HUES6 (cell line): ENCODE measurements around the gene WWOX.

Source experiments
- H3K27ac ChIP-seq: 2 replicates; pipeline ENCODE4 v1.7.0; 2013; ENCODE audit warnings: low read depth, mild to moderate bottlenecking, low read length, inconsistent platforms
- H3K27me3 ChIP-seq: 2 replicates; pipeline ENCODE4 v1.6.1; 2013; ENCODE audit warnings: low read length; ENCODE audit not compliant: control insufficient read depth, insufficient read depth
- H3K36me3 ChIP-seq: 2 replicates; pipeline ENCODE4 v1.6.1; 2013; ENCODE audit warnings: low read length; ENCODE audit not compliant: control insufficient read depth, insufficient read depth
- H3K4me1 ChIP-seq: 2 replicates; pipeline ENCODE4 v1.6.1; 2013; ENCODE audit warnings: low read length; ENCODE audit not compliant: control insufficient read depth, insufficient read depth
- H3K4me3 ChIP-seq: 2 replicates; pipeline ENCODE4 v1.5.1; 2013; ENCODE audit warnings: low read depth, low read length
- H3K9ac ChIP-seq: one replicate; pipeline ENCODE4 v1.6.1; 2013; ENCODE audit warnings: mild to moderate bottlenecking, low read length
- H3K9me3 ChIP-seq: 2 replicates; pipeline ENCODE4 v1.6.1; 2013; ENCODE audit warnings: low read depth, low read length; ENCODE audit not compliant: control insufficient read depth, insufficient read depth

Gene WWOX

DNA sequence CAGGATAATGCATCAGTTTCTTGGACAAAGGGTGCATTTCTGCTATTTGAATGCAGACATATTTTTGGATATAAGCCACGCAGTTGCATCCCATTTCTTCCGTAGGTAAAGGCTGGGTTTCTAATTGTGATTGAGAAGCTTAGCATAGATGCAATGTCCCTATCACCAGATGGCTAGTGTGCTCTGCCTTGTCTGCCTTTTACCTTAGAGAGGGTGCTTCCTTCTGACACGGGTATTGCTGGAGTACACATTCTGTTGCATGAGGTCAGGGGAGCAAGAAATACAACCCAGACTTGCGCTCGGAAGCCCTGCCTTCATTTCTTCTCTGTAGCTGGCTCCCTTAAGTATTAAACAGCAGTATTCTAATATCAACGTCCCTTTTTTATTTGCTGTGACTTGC is 337.4 kb downstream of the WWOX start:
- H3K36me3 ChIP-seq: no peaks in the 10 kb centered on the region
- H3K9ac ChIP-seq: no peak overlapping the region
- no peak overlapping the region for H3K27ac ChIP-seq
- no peaks in the 10 kb centered on the region for H3K9me3 ChIP-seq
- no peaks in the 10 kb centered on the region for H3K4me1 ChIP-seq
- no peaks in the 10 kb centered on the region for H3K27me3 ChIP-seq
- no peak overlapping the region for H3K4me3 ChIP-seq

DNA sequence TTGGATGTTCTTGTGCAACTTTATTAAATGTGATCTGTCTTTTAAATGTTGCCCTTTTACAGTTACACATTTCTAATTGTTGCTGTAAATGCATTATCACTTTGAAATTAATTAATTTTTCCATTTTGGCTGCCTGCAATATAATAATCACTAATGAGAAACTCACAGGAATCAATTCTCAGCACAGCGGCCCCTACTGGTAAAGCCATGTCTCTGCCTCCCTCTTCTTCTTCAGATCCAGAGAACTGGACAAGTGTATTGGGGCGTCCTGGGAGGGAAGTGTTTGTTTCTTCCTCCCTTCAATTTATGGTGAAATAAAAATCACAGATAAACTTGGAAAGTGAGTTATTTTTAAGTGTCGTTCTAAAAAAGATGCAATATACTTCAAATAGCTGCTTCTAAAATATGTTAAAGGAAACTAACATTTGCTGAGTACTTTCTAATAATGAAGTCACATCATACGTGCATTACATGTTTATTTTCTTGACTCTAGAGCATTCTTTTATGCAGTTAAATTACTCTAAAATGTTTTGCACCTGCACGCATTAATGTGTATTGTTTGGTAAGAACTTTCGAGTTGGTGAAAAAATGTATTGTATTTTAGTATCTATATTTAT is 338.0 kb downstream of the WWOX start:
- no peak overlapping the region for H3K4me3 ChIP-seq
- H3K27me3 ChIP-seq: no peaks in the 10 kb centered on the region
- H3K36me3 ChIP-seq: no peaks in the 10 kb centered on the region
- H3K9ac ChIP-seq: no peak overlapping the region
- H3K27ac ChIP-seq: no peak overlapping the region
- no peaks in the 10 kb centered on the region for H3K4me1 ChIP-seq
- H3K9me3 ChIP-seq: no peaks in the 10 kb centered on the region

DNA sequence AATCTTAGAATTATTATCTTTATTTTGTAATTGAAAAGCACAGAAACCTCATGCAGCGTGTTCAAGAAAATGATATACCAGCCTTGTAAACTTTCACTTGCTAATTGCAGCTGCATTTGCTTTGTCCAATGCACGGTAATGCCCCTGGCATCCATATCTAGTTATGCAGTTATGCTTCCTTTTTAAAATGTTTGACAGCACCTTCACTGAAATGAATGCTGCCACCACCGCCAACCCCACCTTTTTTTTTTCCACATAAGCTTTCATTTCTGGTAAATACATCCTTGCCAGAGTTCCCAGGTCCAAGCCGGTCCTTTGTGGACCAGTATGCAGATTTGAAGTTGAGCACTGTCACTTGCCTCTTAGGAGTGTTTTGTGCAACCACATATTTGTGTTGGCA is 338.8 kb downstream of the WWOX start:
- no peaks in the 10 kb centered on the region for H3K36me3 ChIP-seq
- H3K27ac ChIP-seq: no peak overlapping the region
- H3K27me3 ChIP-seq: no peaks in the 10 kb centered on the region
- H3K4me1 ChIP-seq: peaks cover 2% of the 10 kb centered on the region; the same call in 1 of the 2 replicates
- H3K9me3 ChIP-seq: no peaks in the 10 kb centered on the region
- no peak overlapping the region for H3K9ac ChIP-seq
- H3K4me3 ChIP-seq: no peak overlapping the region

DNA sequence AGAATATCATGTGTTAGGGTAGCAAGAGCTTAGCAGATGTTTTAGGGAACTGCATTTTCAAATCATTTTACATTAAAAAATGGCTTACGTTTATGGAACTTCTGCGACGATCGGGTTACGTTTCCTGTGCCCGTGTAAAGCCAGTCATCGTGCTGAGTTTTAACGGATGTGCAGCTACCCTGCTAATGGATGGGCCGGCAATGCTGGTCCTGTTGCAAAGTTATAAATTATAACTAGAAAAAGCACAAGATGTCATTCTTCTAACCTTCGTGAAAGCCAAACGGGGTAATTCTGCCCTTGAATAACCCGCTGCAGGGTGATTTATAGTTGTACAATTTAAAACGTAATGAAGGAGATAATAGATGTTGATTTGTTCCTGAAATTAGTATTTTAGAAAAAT is 339.2 kb downstream of the WWOX start:
- Histone ChIP-seq H3K36me3 (no peaks in the 10 kb centered on the region), H3K9ac (no peak overlapping the region), H3K4me1 (peaks cover 6% of the 10 kb centered on the region; the same call in 1 of the 2 replicates), H3K9me3 (no peaks in the 10 kb centered on the region), H3K4me3 (no peak overlapping the region), H3K27me3 (no peaks in the 10 kb centered on the region), H3K27ac (no peak overlapping the region)

DNA sequence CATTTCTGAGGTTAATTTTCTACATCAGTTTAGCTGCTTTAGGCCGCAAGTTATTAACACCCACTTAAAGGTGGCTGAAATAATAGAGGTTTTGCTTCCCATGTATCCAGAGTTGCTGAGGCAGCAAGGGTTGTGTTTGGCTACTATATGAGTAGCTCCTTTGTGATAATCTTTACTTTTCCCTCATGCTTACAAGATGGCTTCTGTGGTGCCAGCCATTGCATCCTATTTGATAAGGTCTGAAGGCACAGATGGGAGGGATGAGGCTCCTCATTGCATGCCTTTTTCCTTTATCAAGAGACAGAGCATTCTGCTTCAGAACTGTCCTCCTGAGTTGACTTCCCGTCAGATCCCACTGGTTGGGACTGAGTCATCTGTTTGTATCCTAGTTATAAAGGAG is 340.2 kb downstream of the WWOX start:
- H3K4me1 ChIP-seq: peaks cover 6% of the 10 kb centered on the region; the same call in 1 of the 2 replicates
- no peaks in the 10 kb centered on the region for H3K36me3 ChIP-seq
- H3K4me3 ChIP-seq: no peak overlapping the region
- H3K9ac ChIP-seq: no peak overlapping the region
- H3K27me3 ChIP-seq: no peaks in the 10 kb centered on the region
- no peaks in the 10 kb centered on the region for H3K9me3 ChIP-seq
- no peak overlapping the region for H3K27ac ChIP-seq

DNA sequence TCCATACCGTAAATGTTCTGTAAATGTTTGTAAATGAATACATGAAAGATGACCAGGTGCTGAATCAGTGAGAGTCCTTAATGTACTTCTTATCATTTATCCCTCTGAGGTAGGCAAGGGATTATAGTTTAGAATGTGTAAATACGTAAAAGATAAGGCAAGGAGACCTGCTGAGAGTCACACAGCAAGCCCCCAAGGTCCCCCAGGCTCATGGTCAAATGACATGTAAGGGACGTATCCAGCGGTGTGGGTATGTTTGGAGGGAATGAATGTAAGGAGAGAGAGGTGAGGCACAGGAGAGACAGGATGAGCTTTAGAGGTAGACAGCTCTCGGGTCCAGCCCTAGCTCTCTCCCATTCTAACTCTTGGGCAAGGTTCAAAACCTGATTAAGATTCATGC is 341.8 kb downstream of the WWOX start:
- Histone ChIP-seq H3K9ac (no peak overlapping the region), H3K27ac (no peak overlapping the region), H3K36me3 (no peaks in the 10 kb centered on the region), H3K27me3 (no peaks in the 10 kb centered on the region), H3K4me3 (no peak overlapping the region), H3K9me3 (no peaks in the 10 kb centered on the region), H3K4me1 (peaks cover 10% of the 10 kb centered on the region)

DNA sequence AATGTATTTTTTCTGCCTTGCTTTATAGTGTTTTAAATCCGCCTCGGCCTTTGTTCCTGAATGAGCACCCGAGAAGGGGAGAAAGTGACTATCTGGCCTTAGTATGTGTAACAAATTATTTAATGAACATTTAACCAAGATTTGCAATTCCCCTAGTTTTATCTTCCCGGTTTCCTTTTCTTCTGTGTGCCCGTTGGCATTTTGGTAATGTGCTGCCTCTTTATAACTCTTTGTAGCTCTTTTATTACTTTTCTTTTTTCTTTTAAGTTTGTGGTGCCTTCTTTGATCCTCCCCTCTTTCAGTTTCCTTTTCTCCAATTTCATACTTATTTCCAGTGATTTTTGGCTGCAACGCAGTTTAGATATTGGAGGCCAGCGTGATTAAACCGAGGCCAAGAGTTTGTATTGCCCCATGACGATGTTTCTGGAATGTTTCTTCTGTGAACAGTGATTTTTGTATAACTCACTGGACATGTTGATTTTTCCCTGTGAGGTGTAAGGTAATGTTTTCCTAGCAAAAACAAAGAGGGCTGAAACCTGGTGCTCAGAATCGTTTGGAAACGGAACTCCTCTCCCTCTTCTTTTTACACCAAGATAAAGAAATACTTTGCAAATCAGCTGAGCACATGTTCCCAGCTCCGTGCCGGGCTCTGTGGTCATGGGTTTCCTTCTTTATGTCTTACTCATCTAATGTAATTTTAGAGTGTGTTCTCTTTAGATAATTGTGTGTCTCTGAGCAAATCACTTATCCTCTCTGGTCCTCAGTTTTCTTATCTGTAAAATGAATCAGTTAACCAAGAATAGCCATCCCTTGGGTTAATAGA is 344.3 kb downstream of the WWOX start:
- Histone ChIP-seq H3K27ac (no peak overlapping the region), H3K36me3 (no peaks in the 10 kb centered on the region), H3K9me3 (no peaks in the 10 kb centered on the region), H3K9ac (no peak overlapping the region), H3K4me3 (no peak overlapping the region), H3K4me1 (peaks cover 17% of the 10 kb centered on the region), H3K27me3 (no peaks in the 10 kb centered on the region)

DNA sequence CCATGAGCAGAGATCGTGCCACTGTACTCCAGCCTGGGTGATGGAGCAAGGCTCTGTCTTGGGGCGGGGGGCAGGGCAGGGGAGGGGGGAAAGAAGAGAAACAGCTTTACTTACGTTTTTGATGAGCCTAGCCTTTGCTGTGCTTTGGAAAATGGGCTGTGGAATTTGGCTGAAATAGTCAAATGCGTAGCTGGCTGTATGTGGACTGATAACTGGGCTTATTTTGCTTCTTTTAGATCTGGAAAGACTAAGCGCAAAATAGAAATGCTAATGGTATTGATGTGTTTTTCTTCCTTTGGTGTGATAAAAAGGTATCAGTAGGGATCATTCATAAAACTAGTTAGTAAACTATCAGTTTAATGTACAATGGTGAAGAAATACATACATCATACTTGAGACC is 346.4 kb downstream of the WWOX start:
- Histone ChIP-seq H3K9ac (no peak overlapping the region), H3K36me3 (no peaks in the 10 kb centered on the region), H3K4me1 (peaks cover 27% of the 10 kb centered on the region), H3K27ac (no peak overlapping the region), H3K27me3 (no peaks in the 10 kb centered on the region), H3K9me3 (no peaks in the 10 kb centered on the region), H3K4me3 (no peak overlapping the region)

DNA sequence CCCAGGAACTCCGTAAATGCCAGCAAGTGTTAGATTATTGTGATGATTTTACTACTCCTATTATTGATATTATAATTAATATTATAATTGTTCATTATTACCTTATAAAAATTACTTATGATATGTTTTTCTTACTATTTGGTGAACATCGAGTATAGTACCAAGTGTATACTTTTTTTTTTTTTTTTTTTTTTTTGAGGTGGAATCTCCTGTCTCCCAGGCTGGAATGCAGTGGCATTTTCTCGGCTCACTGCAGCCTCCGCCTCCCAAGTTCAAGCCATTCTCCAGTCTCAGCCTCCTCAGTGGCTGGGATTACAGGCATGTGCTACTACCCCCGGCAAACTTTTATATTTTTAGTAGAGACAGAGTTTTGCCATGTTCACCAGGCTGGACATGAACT is 347.0 kb downstream of the WWOX start:
- H3K27ac ChIP-seq: no peak overlapping the region
- H3K27me3 ChIP-seq: no peaks in the 10 kb centered on the region
- H3K9ac ChIP-seq: no peak overlapping the region
- no peaks in the 10 kb centered on the region for H3K36me3 ChIP-seq
- no peak overlapping the region for H3K4me3 ChIP-seq
- no peaks in the 10 kb centered on the region for H3K9me3 ChIP-seq
- peaks cover 27% of the 10 kb centered on the region for H3K4me1 ChIP-seq

DNA sequence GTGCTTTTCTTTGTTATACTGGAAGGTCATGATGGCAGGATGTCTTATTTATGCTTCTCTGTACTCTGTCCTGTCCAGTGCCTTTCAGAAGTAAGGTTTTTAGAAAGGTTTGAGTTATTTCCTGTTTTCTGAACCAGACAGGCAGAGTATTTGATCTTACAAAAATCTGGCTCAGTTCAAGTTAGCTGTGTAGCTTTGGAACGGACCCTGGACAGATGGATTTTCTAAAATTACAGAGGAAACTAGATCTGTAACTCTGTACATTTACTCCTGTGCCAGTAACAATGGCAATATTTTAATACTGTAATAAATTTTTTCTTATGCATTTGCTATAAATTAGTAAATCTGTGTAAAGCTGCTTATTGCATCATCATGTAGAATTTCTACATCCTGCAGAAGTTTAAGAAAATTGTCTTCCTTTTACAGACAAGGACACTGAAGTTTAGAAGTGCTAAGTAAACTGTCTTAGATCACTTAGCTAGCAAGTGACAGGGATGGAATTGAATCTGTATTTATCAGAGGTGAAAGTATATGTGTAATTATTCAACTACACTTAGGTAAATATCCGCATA is 347.6 kb downstream of the WWOX start:
- Histone ChIP-seq H3K27ac (no peak overlapping the region), H3K9me3 (no peaks in the 10 kb centered on the region), H3K4me3 (no peak overlapping the region), H3K36me3 (no peaks in the 10 kb centered on the region), H3K4me1 (peaks cover 27% of the 10 kb centered on the region), H3K9ac (no peak overlapping the region), H3K27me3 (no peaks in the 10 kb centered on the region)

DNA sequence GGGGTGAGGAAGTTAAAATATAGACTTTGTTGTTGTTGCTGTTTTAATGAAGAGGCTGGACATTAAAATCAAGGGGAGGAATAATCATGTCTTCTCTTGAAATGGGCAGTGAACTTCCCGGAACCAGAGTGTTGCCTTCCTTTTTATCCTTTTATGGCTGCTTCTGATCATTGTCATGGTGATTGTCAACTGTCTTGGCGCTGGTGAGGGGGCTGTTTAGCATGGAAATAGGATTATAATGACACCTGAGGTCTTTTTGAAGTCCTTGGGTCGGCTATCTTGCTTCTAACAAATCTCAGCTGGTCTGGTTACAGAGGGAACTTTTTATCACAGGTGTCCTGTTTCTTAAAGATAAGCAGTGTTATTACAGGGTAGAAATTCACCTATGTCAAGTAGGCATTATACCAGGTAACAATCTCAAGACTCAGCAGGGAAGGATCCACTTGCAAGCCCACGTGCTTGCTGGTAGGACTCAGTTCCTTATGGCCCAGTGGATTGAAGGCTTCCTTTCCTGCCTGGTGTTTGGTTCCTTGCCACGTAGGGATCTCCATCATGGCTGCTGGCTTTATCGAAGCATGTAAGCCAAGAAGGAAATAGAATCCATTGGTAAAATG is 349.3 kb downstream of the WWOX start:
- H3K27me3 ChIP-seq: no peaks in the 10 kb centered on the region
- H3K4me1 ChIP-seq: peaks cover 21% of the 10 kb centered on the region
- peak overlapping the region; percentile 18; the same call in 1 of the 2 replicates for H3K27ac ChIP-seq
- no peaks in the 10 kb centered on the region for H3K9me3 ChIP-seq
- H3K9ac ChIP-seq: peak overlapping the region; percentile 43
- H3K36me3 ChIP-seq: no peaks in the 10 kb centered on the region
- no peak overlapping the region for H3K4me3 ChIP-seq
